ENCODE results near the gene JMJD1C.
"Not testable (repeated sequence)": the region's sequence is repeated elsewhere in the genome, so short reads cannot be mapped to it uniquely, and the experiment has no call there.

JMJD1C gene

GRCh38 chr10:63297941-63298340, 167.8 kb downstream of the JMJD1C start:
- Histone ChIP-seq H4K20me1 (ENCODE audit: low read depth, low read length) (no peaks in the 10 kb centered on the region), H3K9me2 (replicated peaks; ENCODE audit: insufficient read depth, low read length) (no peaks in the 10 kb centered on the region), H3K9me3 (ENCODE audit: insufficient read depth, low read length) (no peaks in the 10 kb centered on the region), H2AFZ (ENCODE audit: low read depth, low read length, severe bottlenecking) (no peak overlapping the region), H3K4me3 (ENCODE audit: insufficient read depth, low read length, poor library complexity, severe bottlenecking) (no peak overlapping the region), H3K36me3 (ENCODE audit: low read length) (no peaks in the 10 kb centered on the region), H3K27ac (ENCODE audit: low read depth, low read length) (no peak overlapping the region), H3K9ac (ENCODE audit: low read length) (no peak overlapping the region), H3K79me2 (ENCODE audit: insufficient read depth, low read length) (no peaks in the 10 kb centered on the region), H3K4me2 (ENCODE audit: low read depth, low read length, poor library complexity, severe bottlenecking) (no peak overlapping the region), H3F3A (ENCODE audit: insufficient read depth) (no peaks in the 10 kb centered on the region), H3K27me3 (ENCODE audit: low read length) (no peaks in the 10 kb centered on the region)
- TF ChIP-seq, protein P1, sequence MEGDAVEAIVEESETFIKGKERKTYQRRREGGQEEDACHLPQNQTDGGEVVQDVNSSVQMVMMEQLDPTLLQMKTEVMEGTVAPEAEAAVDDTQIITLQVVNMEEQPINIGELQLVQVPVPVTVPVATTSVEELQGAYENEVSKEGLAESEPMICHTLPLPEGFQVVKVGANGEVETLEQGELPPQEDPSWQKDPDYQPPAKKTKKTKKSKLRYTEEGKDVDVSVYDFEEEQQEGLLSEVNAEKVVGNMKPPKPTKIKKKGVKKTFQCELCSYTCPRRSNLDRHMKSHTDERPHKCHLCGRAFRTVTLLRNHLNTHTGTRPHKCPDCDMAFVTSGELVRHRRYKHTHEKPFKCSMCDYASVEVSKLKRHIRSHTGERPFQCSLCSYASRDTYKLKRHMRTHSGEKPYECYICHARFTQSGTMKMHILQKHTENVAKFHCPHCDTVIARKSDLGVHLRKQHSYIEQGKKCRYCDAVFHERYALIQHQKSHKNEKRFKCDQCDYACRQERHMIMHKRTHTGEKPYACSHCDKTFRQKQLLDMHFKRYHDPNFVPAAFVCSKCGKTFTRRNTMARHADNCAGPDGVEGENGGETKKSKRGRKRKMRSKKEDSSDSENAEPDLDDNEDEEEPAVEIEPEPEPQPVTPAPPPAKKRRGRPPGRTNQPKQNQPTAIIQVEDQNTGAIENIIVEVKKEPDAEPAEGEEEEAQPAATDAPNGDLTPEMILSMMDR (IDR thresholded peaks at IDR 0.05; ENCODE audit: insufficient read depth, low read length, poor library complexity, severe bottlenecking): no peak

DNA sequence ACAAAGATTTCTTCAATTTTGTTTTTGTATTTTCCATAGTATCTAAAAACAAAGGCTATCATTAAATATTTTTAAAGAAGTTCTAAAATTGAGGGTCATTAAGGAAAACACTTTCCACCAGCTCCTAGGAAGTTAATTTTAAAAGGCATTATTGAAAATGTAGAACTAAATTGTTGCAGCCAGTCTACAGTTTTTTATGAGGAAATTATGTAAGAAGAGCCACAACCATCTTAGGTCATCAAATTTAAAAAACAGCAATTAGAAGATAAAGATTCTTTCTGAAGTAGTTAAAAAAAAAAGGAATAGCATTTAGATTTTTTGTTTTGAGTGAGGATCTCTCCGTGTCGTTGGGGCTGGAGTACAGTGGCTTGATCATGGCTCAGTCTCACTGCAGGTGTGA, 171.0 kb downstream of the JMJD1C start:
- H4K20me1 ChIP-seq (ENCODE audit: low read depth, low read length): no peaks in the 10 kb centered on the region
- no peak overlapping the region for H3K4me2 ChIP-seq (ENCODE audit: low read depth, low read length, poor library complexity, severe bottlenecking)
- H3K27me3 ChIP-seq (ENCODE audit: low read length): no peaks in the 10 kb centered on the region
- no peak overlapping the region for H2AFZ ChIP-seq (ENCODE audit: low read depth, low read length, severe bottlenecking)
- no peaks in the 10 kb centered on the region for H3F3A ChIP-seq (ENCODE audit: insufficient read depth)
- no peak for TF ChIP-seq EZH2phosphoT487 (conservative IDR thresholded peaks at IDR 0.05; ENCODE audit: low read length)
- TF ChIP-seq, protein P1 (IDR thresholded peaks at IDR 0.05; ENCODE audit: insufficient read depth, low read length, poor library complexity, severe bottlenecking): no peak
- no peak overlapping the region for H3K4me3 ChIP-seq (ENCODE audit: insufficient read depth, low read length, poor library complexity, severe bottlenecking)
- no peaks in the 10 kb centered on the region for H3K79me2 ChIP-seq (ENCODE audit: insufficient read depth, low read length)
- no peaks in the 10 kb centered on the region for H3K9me2 ChIP-seq (replicated peaks; ENCODE audit: insufficient read depth, low read length)
- no peak overlapping the region for H3K27ac ChIP-seq (ENCODE audit: low read depth, low read length)
- no peak overlapping the region for H3K9ac ChIP-seq (ENCODE audit: low read length)
- H3K9me3 ChIP-seq (ENCODE audit: insufficient read depth, low read length): no peaks in the 10 kb centered on the region
- no peaks in the 10 kb centered on the region for H3K36me3 ChIP-seq (ENCODE audit: low read length)

DNA sequence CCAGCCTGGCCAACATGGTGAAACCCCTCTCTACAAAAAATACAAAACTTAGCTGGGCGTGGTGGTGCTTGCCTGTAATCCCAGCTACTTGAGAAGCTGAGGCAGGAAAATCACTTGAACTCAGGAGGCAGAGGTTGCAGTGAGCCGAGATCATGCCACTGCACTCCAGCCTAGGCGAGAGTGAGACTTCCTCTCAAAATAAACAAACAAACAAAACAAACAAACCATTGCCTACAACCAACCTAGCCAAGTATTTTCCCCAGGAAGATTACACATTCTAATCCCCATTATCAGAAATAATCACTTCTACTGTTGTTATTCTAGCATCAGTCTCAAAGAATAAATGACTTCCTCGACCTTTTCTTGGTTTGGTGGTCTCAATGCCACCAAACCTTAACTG, 172.9 kb downstream of the JMJD1C start:
- not testable (repeated sequence) for H3K27me3 ChIP-seq (ENCODE audit: low read length); H3K9me2 ChIP-seq (replicated peaks; ENCODE audit: insufficient read depth, low read length); H3K4me3 ChIP-seq (ENCODE audit: insufficient read depth, low read length, poor library complexity, severe bottlenecking); H3K36me3 ChIP-seq (ENCODE audit: low read length); H4K20me1 ChIP-seq (ENCODE audit: low read depth, low read length); H3K9ac ChIP-seq (ENCODE audit: low read length); H3F3A ChIP-seq (ENCODE audit: insufficient read depth); H3K4me2 ChIP-seq (ENCODE audit: low read depth, low read length, poor library complexity, severe bottlenecking); H2AFZ ChIP-seq (ENCODE audit: low read depth, low read length, severe bottlenecking); H3K27ac ChIP-seq (ENCODE audit: low read depth, low read length); H3K9me3 ChIP-seq (ENCODE audit: insufficient read depth, low read length); H3K79me2 ChIP-seq (ENCODE audit: insufficient read depth, low read length)

GRCh38 chr10:63288170-63288569, 177.6 kb downstream of the JMJD1C start:
- Histone ChIP-seq H4K20me1 (ENCODE audit: low read depth, low read length) (peaks cover 10% of the 10 kb centered on the region), H3K9me3 (ENCODE audit: insufficient read depth, low read length) (no peaks in the 10 kb centered on the region), H3K36me3 (ENCODE audit: low read length) (no peaks in the 10 kb centered on the region), H3K9me2 (replicated peaks; ENCODE audit: insufficient read depth, low read length) (no peaks in the 10 kb centered on the region), H3K27me3 (ENCODE audit: low read length) (no peaks in the 10 kb centered on the region), H3F3A (ENCODE audit: insufficient read depth) (no peaks in the 10 kb centered on the region), H3K79me2 (ENCODE audit: insufficient read depth, low read length) (no peaks in the 10 kb centered on the region), H2AFZ (ENCODE audit: low read depth, low read length, severe bottlenecking) (no peak overlapping the region), H3K4me2 (ENCODE audit: low read depth, low read length, poor library complexity, severe bottlenecking) (no peak overlapping the region), H3K4me3 (ENCODE audit: insufficient read depth, low read length, poor library complexity, severe bottlenecking) (no peak overlapping the region), H3K27ac (ENCODE audit: low read depth, low read length) (no peak overlapping the region), H3K9ac (ENCODE audit: low read length) (no peak overlapping the region)
- TF ChIP-seq, protein P1 (IDR thresholded peaks at IDR 0.05; ENCODE audit: insufficient read depth, low read length, poor library complexity, severe bottlenecking): no peak
- no peak for TF ChIP-seq EZH2phosphoT487 (conservative IDR thresholded peaks at IDR 0.05; ENCODE audit: low read length)

Data from SU-DHL-6 (cell line).